HG02943 (cell line): ENCODE data around the gene MAGI2.

Experiments used
- ATAC-seq: cut with Tn5 transposase; IDR thresholded peaks from one replicate; pipeline ENCODE4 v1.9.1; 2021; ENCODE audit warnings: mild to moderate bottlenecking, low read depth, moderate library complexity; ENCODE audit not compliant: unreplicated experiment

The MAGI2 gene

GRCh38 chr7:79319369-79319768 lies 134.1 kb downstream of the MAGI2 start:
- ATAC-seq, result no peak

GRCh38 chr7:79317728-79318127 lies 135.7 kb downstream of the MAGI2 start:
- ATAC-seq, result no peak

GRCh38 chr7:79312022-79312421 lies 141.4 kb downstream of the MAGI2 start:
- ATAC-seq, result no peak

GRCh38 chr7:79308192-79308591 lies 145.3 kb downstream of the MAGI2 start:
- ATAC-seq, result no peak

- ATAC-seq, result no peak
These were observed 146.1 kb downstream of the MAGI2 start for GRCh38 chr7:79307376-79307775.

DNA sequence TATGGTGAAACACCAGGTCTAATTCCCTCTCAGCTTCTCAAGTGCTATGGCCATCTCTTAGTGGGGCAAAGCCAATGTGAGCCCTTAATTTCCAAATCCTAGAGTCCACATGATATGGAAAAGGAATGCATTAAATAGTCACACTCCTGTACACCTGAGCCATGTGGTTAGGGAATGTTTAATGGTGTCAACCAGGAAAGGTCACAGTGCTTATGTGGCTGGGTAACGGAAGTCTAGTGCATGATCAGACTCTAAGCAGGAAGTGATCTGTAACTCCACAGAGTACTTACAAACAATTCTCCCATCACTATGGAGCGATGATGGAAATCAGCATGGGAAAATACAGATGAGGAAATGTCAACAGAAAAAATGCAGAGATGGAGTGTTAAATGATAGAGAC lies 148.8 kb downstream of the MAGI2 start:
- no peak for ATAC-seq

DNA sequence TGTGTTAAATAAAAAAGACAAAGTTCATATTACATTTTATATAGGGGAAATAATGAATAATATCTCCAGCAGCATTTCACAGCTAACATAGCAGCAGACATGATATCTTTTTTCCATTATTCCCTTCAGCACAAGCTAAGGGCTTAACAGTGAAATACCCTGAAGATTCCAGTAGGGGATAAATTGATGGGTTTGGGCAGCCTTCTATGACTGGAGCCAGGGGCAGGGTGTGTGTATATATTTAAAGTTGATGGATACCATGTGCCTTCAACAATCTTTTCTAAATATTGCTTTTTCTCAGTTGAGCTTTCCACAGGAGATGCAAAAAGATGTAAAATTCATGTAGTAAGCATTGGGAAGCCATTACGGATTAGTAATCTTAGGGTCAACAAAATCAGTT lies 151.2 kb downstream of the MAGI2 start:
- ATAC-seq, result no peak

DNA sequence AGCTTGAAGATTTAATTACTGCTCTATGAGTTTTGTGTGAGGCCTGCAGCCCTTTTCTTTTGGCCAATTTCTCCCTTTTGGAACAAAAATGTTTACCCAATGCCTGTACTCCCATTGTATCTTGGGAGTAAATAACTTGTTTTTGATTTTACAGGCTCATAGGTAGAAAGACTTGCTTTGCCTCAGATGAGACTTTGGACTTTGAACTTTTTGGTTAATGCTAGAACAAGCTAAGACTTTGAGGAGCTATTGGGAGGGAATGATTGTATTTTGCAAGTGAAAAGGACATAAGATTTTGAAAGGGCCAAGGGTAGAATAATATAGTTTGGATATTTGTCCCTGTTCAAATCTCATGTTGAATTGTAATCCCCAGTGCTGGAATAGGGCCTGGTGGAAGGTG lies 152.0 kb downstream of the MAGI2 start:
- ATAC-seq, result no peak

DNA sequence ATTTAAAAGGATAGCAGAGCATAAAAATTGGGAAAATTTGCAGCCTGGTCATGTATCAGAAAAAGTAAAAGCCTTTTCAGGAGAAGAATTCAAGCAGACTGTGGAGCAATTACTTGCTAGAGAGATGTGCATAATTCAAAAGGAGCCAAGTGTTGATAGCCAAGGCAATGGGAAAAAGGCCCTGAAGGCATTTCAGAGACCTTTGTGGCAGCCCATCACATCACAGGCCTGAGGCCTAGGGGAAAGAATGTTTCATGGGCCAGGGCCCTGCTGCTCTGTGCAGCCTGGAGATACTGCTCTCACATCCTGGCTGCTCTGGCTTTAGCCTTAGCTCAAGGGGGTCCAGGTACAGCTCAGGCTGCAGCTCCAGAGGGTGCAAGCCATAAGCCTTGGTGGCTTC lies 152.9 kb downstream of the MAGI2 start:
- ATAC-seq, result no peak

DNA sequence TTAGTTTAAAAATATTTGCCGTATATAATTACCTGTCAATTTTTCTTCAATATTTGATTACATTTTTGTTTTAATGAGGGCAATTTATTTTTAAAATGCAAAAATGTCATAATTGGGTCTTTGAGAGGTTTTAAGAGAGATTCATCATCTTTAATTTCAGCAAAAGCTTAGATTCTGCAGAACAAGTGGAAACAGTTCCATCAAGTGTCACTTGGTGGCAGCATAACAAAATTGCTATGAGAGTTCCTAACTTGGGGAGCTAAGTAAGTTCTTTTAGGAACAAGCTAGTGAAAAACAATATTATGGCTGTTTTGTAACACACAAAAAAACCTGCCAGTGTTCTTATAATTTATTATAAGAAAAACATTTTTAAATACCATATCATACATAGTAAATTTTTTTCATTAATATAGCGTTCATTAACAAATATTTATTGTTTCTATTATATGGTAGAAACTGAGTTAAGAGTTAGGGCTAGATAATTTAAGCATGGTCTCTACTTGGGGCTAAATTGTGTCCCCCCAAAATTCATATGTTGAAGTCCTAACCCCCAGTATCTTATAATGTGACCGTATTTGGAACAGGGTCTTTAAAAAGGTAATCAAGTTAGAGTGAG lies 155.2 kb downstream of the MAGI2 start:
- no peak for ATAC-seq

DNA sequence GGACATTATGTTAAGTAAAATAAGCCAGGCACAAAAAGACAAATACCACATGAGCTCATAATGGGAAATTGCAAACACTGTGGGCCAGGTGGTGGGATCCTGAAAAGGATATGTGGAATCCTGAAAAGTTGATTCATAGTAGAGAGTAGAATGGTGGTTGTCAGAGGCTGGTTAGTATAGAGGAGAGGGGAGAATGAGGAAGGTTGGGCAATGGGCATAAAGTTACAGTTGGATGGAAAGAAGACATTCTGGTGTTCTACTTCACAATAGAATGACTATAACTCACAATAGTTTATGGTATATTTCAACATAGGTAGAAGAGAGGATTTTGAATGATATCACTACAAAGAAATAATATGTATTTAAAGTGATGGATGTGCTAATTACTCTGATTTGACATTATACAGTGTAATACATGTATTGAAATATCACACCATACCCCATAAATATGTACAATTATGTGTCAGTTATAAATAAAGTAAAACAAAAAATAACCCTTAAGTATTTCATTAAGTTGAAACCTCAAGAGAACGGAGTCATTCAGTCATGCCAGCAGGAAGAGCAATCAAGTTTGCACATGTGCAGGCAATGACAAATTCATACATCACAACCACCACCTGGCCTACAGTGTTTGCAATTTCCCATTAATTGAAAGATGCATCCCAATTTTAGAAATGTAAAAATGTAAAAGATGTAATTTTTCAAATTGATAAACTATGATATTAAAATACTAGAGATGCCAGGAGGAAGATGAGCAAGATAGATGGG lies 156.7 kb downstream of the MAGI2 start:
- no peak for ATAC-seq

DNA sequence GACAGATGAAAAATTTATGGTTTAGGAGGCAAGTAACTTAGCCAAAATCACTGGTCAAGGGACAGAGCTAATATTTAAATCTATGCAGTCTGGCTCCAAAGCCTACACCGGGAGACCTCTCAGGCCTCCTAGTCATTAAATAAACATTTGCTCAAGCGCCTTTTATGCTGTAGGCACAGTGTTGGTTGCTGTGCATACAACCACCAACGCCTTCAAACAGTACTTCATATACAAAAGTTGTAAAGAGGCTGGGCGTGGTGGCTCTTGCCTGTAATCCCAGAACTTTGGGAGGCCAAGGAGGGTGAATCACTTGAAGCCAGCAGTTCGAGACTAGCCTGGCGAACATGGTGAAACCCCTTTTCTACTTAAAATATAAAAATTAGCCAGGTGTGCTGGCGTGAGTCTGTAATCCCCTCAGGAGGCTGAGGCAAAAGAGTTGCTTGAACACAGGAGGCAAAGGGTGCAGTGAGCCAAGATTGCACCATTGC lies 159.8 kb downstream of the MAGI2 start:
- ATAC-seq, result no peak

GRCh38 chr7:79292834-79293233 lies 160.6 kb downstream of the MAGI2 start:
- no peak for ATAC-seq

DNA sequence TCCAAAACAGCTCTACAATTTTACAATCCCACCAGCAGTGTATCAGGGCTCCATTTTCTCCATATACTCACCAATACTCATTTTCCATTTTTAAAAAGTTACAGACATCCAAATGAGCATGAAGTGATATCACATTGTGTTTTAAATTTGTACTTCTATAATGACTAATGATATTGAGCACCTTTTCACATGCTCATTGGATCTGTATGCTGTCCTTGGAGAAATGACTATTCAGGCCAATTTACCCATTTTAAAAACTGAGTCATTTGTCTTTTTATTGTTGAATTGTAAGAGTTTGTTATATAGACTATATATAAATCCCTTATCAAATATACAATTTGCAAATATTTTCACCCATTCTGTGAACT lies 162.0 kb downstream of the MAGI2 start:
- no peak for ATAC-seq

DNA sequence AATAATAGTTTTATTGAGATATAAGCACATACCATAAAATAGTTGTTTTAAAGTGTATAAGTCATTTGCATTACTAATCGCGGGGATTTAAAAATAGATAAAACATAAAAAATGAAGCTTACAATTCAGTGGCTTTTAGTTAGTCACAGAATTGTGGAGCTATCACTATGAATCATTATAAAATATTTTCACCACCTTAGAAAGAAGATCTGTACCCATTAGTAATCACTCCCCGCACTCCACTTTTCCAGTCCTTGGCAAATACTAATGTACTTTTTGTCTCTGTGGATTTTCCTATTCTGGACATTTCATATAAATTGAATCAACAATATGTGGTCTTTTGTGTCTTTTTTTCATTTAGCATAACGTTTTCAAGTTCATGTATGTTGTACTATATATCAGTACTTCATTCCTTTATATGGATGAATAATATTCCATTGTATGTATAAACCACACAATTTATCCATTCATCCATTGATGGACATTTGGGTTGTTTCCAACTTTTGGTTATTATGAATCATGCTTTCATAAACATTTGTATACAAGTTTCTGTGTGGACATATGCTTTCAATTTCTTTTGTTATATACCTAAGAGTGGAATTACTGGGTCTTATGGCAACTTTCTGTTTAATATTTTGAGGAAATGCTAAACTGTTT lies 162.5 kb downstream of the MAGI2 start:
- no peak for ATAC-seq

DNA sequence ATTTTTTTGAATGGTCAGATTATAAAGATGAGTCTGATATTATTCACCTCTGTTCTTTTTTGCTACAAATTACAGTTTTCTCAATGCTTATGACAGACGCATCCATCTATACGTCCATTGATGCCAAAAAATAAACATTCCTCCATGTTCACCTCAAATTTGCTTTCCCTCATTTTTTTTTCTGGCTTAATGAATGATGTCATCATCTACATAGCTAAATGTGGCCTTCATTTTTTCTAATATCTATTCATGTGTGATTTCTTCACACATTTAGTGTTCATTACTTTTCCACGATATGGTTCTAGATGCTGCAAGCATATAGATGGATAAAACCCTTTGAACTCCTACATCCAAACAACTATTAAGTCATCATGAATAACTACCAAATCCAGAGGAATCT lies 163.1 kb downstream of the MAGI2 start:
- ATAC-seq, result no peak

DNA sequence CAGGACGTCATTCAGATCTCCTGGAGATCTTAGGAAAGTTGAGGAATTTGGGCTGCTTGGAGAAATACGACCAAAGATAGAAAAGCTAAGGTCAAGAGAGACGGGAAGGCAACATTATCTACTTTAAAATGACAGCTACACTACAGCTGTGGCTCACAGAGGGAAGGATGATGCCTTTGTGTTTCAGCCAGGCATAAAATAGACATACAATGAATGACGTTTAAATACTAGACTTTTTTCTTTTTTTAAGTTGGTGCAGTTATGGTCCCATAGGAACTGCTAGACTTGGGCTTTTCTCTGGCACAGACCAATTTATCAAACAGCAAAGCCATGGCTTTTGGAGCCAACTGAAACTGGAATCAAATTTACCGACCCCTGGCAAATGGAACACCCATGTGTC lies 164.8 kb downstream of the MAGI2 start:
- no peak for ATAC-seq

GRCh38 chr7:79287981-79288380 lies 165.5 kb downstream of the MAGI2 start:
- ATAC-seq, result no peak

DNA sequence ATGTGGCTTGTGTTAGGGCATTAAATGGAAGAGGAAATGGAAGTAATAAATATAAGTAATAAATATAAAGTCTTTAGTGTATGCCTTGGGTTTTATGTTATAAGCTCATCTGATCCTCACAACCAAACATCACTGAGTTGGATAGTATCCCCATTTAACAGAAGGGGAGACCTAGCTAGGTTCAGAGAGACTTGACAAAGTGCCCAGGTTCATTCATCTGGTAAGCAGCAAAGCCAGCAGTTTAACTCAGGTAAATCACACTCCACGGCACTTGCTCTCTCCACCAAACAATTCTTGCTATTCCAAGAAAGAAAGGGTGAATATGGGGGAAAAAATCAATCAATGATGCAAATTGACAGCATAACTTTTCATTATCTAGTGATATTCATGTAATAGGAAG lies 167.3 kb downstream of the MAGI2 start:
- ATAC-seq, result no peak

DNA sequence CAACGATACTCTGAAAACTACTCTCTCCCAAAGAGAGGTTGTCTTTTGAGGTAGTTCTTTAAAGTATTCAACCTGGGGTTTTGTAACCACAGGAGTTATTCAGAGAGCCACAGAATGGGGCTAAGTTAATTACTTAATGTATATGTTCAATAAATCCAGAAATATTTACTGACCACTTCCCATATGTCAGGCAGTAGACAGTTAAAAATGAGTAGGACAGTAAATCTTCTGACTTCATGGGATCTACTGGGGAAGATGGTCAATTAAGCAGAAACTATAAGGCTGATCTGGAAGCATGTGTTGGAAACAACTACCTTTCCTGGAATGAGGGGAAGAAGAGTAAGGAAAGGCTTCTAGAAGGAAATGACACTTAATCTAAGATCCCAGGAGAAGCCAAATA lies 167.7 kb downstream of the MAGI2 start:
- ATAC-seq, result no peak

DNA sequence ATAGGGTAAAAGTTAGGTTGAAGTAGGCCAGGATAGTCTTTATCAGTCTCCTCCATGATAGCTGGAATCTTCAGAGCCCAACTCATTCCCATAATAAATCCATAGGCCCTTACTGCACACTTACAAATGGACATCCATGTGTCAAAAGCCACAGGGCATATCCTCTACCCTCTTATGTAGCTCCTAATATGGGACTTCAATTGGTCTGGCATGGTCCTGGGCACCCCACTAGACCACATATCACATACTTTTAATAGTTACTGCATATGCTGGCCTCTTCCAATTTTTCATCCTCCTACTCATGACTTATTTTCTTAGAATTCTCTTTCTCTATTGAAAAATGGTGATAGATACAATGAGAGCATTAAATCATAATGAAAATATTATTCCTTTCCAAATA lies 169.3 kb downstream of the MAGI2 start:
- no peak for ATAC-seq
